CD4-positive, alpha-beta T cell treated with Interleukin-10 for 1 hour (primary cell): ENCODE data around the gene KPNA1.

Source experiments
- DNase-seq: peaks from one replicate; pipeline ENCODE4 v3.0.0-alpha.2; 2020

The KPNA1 gene

GRCh38 chr3:122410639-122411038, 104.1 kb downstream of the KPNA1 start:
- no peak for DNase-seq

GRCh38 chr3:122410111-122410510, 104.6 kb downstream of the KPNA1 start:
- no peak for DNase-seq

GRCh38 chr3:122409446-122409845, 105.3 kb downstream of the KPNA1 start:
- DNase-seq, result no peak

- DNase-seq, result no peak
Measured at GRCh38 chr3:122407946-122408345, 106.8 kb downstream of the KPNA1 start.

- no peak for DNase-seq
Measured at GRCh38 chr3:122406198-122406597, 108.5 kb downstream of the KPNA1 start.

GRCh38 chr3:122405015-122405414, 109.7 kb downstream of the KPNA1 start:
- DNase-seq, result no peak

- no peak for DNase-seq
Measured at GRCh38 chr3:122403489-122403888, 111.2 kb downstream of the KPNA1 start.

- no peak for DNase-seq
Measured at GRCh38 chr3:122398920-122399319, 115.8 kb downstream of the KPNA1 start.

- no peak for DNase-seq
Measured at GRCh38 chr3:122397201-122397600, 117.5 kb downstream of the KPNA1 start.

GRCh38 chr3:122396511-122396910, 118.2 kb downstream of the KPNA1 start:
- DNase-seq, result no peak

GRCh38 chr3:122395582-122395981, 119.2 kb downstream of the KPNA1 start:
- no peak for DNase-seq

- no peak for DNase-seq
Measured at GRCh38 chr3:122394173-122394572, 120.6 kb downstream of the KPNA1 start.

GRCh38 chr3:122392868-122393844, 121.6 kb downstream of the KPNA1 start:
- peak; percentile 60 for DNase-seq

- DNase-seq, result no peak
Measured at GRCh38 chr3:122391681-122392446, 122.9 kb downstream of the KPNA1 start.

- DNase-seq, result no peak
Measured at GRCh38 chr3:122390665-122391064, 124.1 kb downstream of the KPNA1 start.

- no peak for DNase-seq
Measured at GRCh38 chr3:122389892-122390291, 124.8 kb downstream of the KPNA1 start.

- DNase-seq, result no peak
Measured at GRCh38 chr3:122389197-122389596, 125.5 kb downstream of the KPNA1 start.

GRCh38 chr3:122387709-122388108, 127.0 kb downstream of the KPNA1 start:
- DNase-seq, result no peak

GRCh38 chr3:122383771-122384697, 130.7 kb downstream of the KPNA1 start, which contains the start of gene FAM162A:
Gene FAM162A, plus strand, starts transcription at chr3:122384182. Its CDS starts 84 bp downstream, at chr3:122384266.
- DNase-seq, result peak; percentile 94

GRCh38 chr3:122382888-122383666, 131.7 kb downstream of the KPNA1 start, which contains the start of gene MIX23:
Gene MIX23, minus strand, starts transcription at chr3:122383231. Its CDS starts 7 bp downstream, at chr3:122383224.
- peak; percentile 87 for DNase-seq

- no peak for DNase-seq
Measured at GRCh38 chr3:122377975-122378374, 136.8 kb downstream of the KPNA1 start.

- no peak for DNase-seq
Measured at GRCh38 chr3:122374034-122374433, 140.7 kb downstream of the KPNA1 start.
